Astrocyte of the spinal cord (primary cell): ENCODE data around the gene S100A9.

Source experiments
- DNase-seq: peaks from one replicate; pipeline ENCODE4 v3.0.0; 2011; ENCODE audit warnings: low read depth, low spot score
- H3K4me3 ChIP-seq: 2 replicates; pipeline ENCODE4 v1.5.1; 2011; ENCODE audit warnings: low read depth, mild to moderate bottlenecking, low read length, moderate library complexity
- CTCF ChIP-seq: IDR thresholded peaks from 2 replicates; pipeline ENCODE4 v1.5.1; 2012; ENCODE audit warnings: low read depth, mild to moderate bottlenecking, low read length, inconsistent platforms
- in situ Hi-C: cut with HindIII; loops from 2 replicates; pipeline ENCODE4 v1.10.0; 2017; ENCODE audit warnings: low sequenced_read_pairs

Gene S100A9

GRCh38 chr1:153322568-153322967, 35.1 kb upstream of the S100A9 start:
- no peak overlapping the region for H3K4me3 ChIP-seq
- in situ Hi-C loops, result no loop called here
- DNase-seq, result no peak
- TF ChIP-seq CTCF, result no peak

GRCh38 chr1:153324912-153325311, 32.7 kb upstream of the S100A9 start:
- in situ Hi-C loops, result no loop called here
- TF ChIP-seq CTCF, result no peak
- DNase-seq, result no peak
- no peak overlapping the region for H3K4me3 ChIP-seq

GRCh38 chr1:153333902-153334301, 23.8 kb upstream of the S100A9 start:
- no peak for TF ChIP-seq CTCF
- H3K4me3 ChIP-seq, result no peak overlapping the region
- in situ Hi-C loops, result no loop called here
- DNase-seq, result no peak

- no peak for TF ChIP-seq CTCF
- DNase-seq, result no peak
- in situ Hi-C loops, result no loop called here
- H3K4me3 ChIP-seq, result no peak overlapping the region
Observed at GRCh38 chr1:153336650-153337049, 21.0 kb upstream of the S100A9 start.

- TF ChIP-seq CTCF, result no peak
- H3K4me3 ChIP-seq, result no peak overlapping the region
- no peak for DNase-seq
- in situ Hi-C loops, result no loop called here
Observed at GRCh38 chr1:153337980-153338853, 19.4 kb upstream of the S100A9 start.

GRCh38 chr1:153339802-153340201, 17.9 kb upstream of the S100A9 start:
- no peak for TF ChIP-seq CTCF
- in situ Hi-C loops, result no loop called here
- no peak for DNase-seq
- no peak overlapping the region for H3K4me3 ChIP-seq
